Stimulated activated effector memory CD8-positive, alpha-beta T cell treated with anti-CD3 and anti-CD28 coated beads, Interleukin-12 subunit alpha, Interleukin-12 subunit beta, amount 100 ng/mL, for 72 hours (primary cell): ENCODE measurements around the gene OCRL.
A peak's percentile ranks its signal among the peaks of the same experiment; 100 is the strongest.
"Not testable (repeated sequence)": the region's sequence is repeated elsewhere in the genome, so short reads cannot be mapped to it uniquely, and the experiment has no call there.

Source experiments
- ATAC-seq: fragments of 150-1000 bp; cut with Tn5 transposase; 2 replicates; pipeline ENCODE4 v1.10.0; 2021
- DNase-seq, 2 donors: peaks; one replicate each; pipeline ENCODE4 v3.0.0; 2021 to 2022; ENCODE audit warnings: low spot score in 2 of 2
- H3K27ac Mint-ChIP-seq: one replicate; pipeline ENCODE4 v1.8.0; 2022; ENCODE audit warnings: mild to moderate bottlenecking, mixed read lengths
- H3K36me3 Mint-ChIP-seq: one replicate; pipeline ENCODE4 v1.8.0; 2022; ENCODE audit warnings: mild to moderate bottlenecking, mixed read lengths
- H3K4me1 Mint-ChIP-seq: one replicate; pipeline ENCODE4 v1.8.0; 2022; ENCODE audit warnings: mixed read lengths
- H3K4me3 Mint-ChIP-seq: one replicate; pipeline ENCODE4 v1.8.0; 2022; ENCODE audit warnings: mild to moderate bottlenecking, mixed read lengths
- H3K9me3 Mint-ChIP-seq: one replicate; pipeline ENCODE4 v1.8.0; 2022; ENCODE audit warnings: mixed read lengths

Gene OCRL

GRCh38 chrX:129524250-129524850 lies 15.7 kb upstream of the OCRL start:
- H3K36me3 Mint-ChIP-seq: no peaks in the 10 kb centered on the region
- H3K9me3 Mint-ChIP-seq: no peaks in the 10 kb centered on the region
- DNase-seq (no peak), ATAC-seq (no peak)
- peak overlapping the region; percentile 64 for H3K4me3 Mint-ChIP-seq
- no peak overlapping the region for H3K27ac Mint-ChIP-seq
- H3K4me1 Mint-ChIP-seq: peaks cover 7% of the 10 kb centered on the region

GRCh38 chrX:129525162-129525561 lies 14.9 kb upstream of the OCRL start:
- H3K36me3 Mint-ChIP-seq: no peaks in the 10 kb centered on the region
- no peaks in the 10 kb centered on the region for H3K9me3 Mint-ChIP-seq

GRCh38 chrX:129525896-129526295 lies 14.2 kb upstream of the OCRL start:
- DNase-seq (no peak), ATAC-seq (no peak)
- Mint-ChIP-seq H3K4me3 (no peak overlapping the region), H3K9me3 (no peaks in the 10 kb centered on the region), H3K36me3 (no peaks in the 10 kb centered on the region), H3K4me1 (peaks cover 7% of the 10 kb centered on the region), H3K27ac (no peak overlapping the region)

More at GRCh38 chrX:129525162-129525561, 14.9 kb upstream of the OCRL start:
- H3K4me1 Mint-ChIP-seq: peaks cover 7% of the 10 kb centered on the region
- no peak for ATAC-seq
- DNase-seq: no peak
- H3K27ac Mint-ChIP-seq: no peak overlapping the region
- H3K4me3 Mint-ChIP-seq: no peak overlapping the region

GRCh38 chrX:129529685-129530281 lies 10.3 kb upstream of the OCRL start:
- DNase-seq: no peak
- H3K27ac Mint-ChIP-seq: no peak overlapping the region

GRCh38 chrX:129530410-129530809 lies 9.6 kb upstream of the OCRL start:
- no peak overlapping the region for H3K27ac Mint-ChIP-seq
- DNase-seq (no peak), ATAC-seq (no peak)
- H3K9me3 Mint-ChIP-seq: no peaks in the 10 kb centered on the region
- H3K4me3 Mint-ChIP-seq: no peak overlapping the region
- H3K36me3 Mint-ChIP-seq: no peaks in the 10 kb centered on the region
- H3K4me1 Mint-ChIP-seq: no peaks in the 10 kb centered on the region

More at GRCh38 chrX:129529685-129530281, 10.3 kb upstream of the OCRL start:
- Mint-ChIP-seq H3K4me1 (no peaks in the 10 kb centered on the region), H3K9me3 (no peaks in the 10 kb centered on the region), H3K4me3 (no peak overlapping the region), H3K36me3 (no peaks in the 10 kb centered on the region)
- ATAC-seq: no peak

- Mint-ChIP-seq H3K36me3 (no peaks in the 10 kb centered on the region), H3K27ac (no peak overlapping the region), H3K9me3 (no peaks in the 10 kb centered on the region), H3K4me3 (no peak overlapping the region), H3K4me1 (no peaks in the 10 kb centered on the region)
- ATAC-seq (no peak), DNase-seq (no peak)
These were observed 8.9 kb upstream of the OCRL start for GRCh38 chrX:129531132-129531531.

- ATAC-seq (no peak), DNase-seq (no peak)
- Mint-ChIP-seq H3K4me1 (peaks cover 6% of the 10 kb centered on the region), H3K4me3 (no peak overlapping the region), H3K27ac (no peak overlapping the region), H3K36me3 (no peaks in the 10 kb centered on the region), H3K9me3 (no peaks in the 10 kb centered on the region)
These were observed 5.1 kb upstream of the OCRL start for GRCh38 chrX:129534816-129535578.

GRCh38 chrX:129540722-129541184 lies 694 bp downstream of the OCRL start:
- ATAC-seq: no peak
- Mint-ChIP-seq H3K4me1 (peaks cover 6% of the 10 kb centered on the region), H3K36me3 (no peaks in the 10 kb centered on the region), H3K9me3 (no peaks in the 10 kb centered on the region), H3K4me3 (peak overlapping the region; percentile 55), H3K27ac (peak overlapping the region; percentile 6)
- no peak for DNase-seq

GRCh38 chrX:129544780-129545179 lies 4.7 kb downstream of the OCRL start:
- no peak overlapping the region for H3K4me3 Mint-ChIP-seq
- no peaks in the 10 kb centered on the region for H3K9me3 Mint-ChIP-seq
- no peak for ATAC-seq
- peaks cover 2% of the 10 kb centered on the region for H3K4me1 Mint-ChIP-seq
- H3K36me3 Mint-ChIP-seq: no peaks in the 10 kb centered on the region
- no peak for DNase-seq
- no peak overlapping the region for H3K27ac Mint-ChIP-seq

- no peak for DNase-seq
- no peak overlapping the region for H3K4me3 Mint-ChIP-seq
These were observed 5.3 kb downstream of the OCRL start for GRCh38 chrX:129545408-129545807.

GRCh38 chrX:129549124-129549523 lies 9.1 kb downstream of the OCRL start:
- Mint-ChIP-seq H3K9me3 (no peaks in the 10 kb centered on the region), H3K4me3 (no peak overlapping the region), H3K27ac (no peak overlapping the region), H3K36me3 (no peaks in the 10 kb centered on the region), H3K4me1 (no peaks in the 10 kb centered on the region)
- ATAC-seq (no peak), DNase-seq (no peak)

More at GRCh38 chrX:129545408-129545807, 5.3 kb downstream of the OCRL start:
- ATAC-seq: no peak
- no peak overlapping the region for H3K27ac Mint-ChIP-seq
- H3K9me3 Mint-ChIP-seq: no peaks in the 10 kb centered on the region
- no peaks in the 10 kb centered on the region for H3K4me1 Mint-ChIP-seq
- no peaks in the 10 kb centered on the region for H3K36me3 Mint-ChIP-seq

- Mint-ChIP-seq H3K4me1 (no peaks in the 10 kb centered on the region), H3K9me3 (no peaks in the 10 kb centered on the region), H3K4me3 (no peak overlapping the region), H3K36me3 (no peaks in the 10 kb centered on the region), H3K27ac (no peak overlapping the region)
- DNase-seq: no peak
- ATAC-seq: no peak
These were observed 13.7 kb downstream of the OCRL start for GRCh38 chrX:129553619-129554288.

GRCh38 chrX:129554816-129555215 lies 14.8 kb downstream of the OCRL start:
- H3K9me3 Mint-ChIP-seq, H3K36me3 Mint-ChIP-seq, H3K4me1 Mint-ChIP-seq, DNase-seq, ATAC-seq, H3K27ac Mint-ChIP-seq, H3K4me3 Mint-ChIP-seq: not testable (repeated sequence)

- Mint-ChIP-seq H3K9me3 (no peaks in the 10 kb centered on the region), H3K4me3 (no peak overlapping the region), H3K36me3 (no peaks in the 10 kb centered on the region), H3K27ac (no peak overlapping the region), H3K4me1 (no peaks in the 10 kb centered on the region)
- ATAC-seq (no peak), DNase-seq (no peak)
These were observed 16.8 kb downstream of the OCRL start for GRCh38 chrX:129556806-129557315.

GRCh38 chrX:129557844-129558480 lies 17.9 kb downstream of the OCRL start:
- Mint-ChIP-seq H3K9me3 (no peaks in the 10 kb centered on the region), H3K36me3 (peaks cover 6% of the 10 kb centered on the region), H3K4me1 (no peaks in the 10 kb centered on the region), H3K27ac (no peak overlapping the region), H3K4me3 (no peak overlapping the region)
- DNase-seq (no peak), ATAC-seq (no peak)
